H1 (cell line): ENCODE results near the gene OR4K17.
"Not testable (repeated sequence)": the region's sequence is repeated elsewhere in the genome, so short reads cannot be mapped to it uniquely, and the experiment has no call there.

Experiments
- CTCF ChIP-seq, 3 experiments: IDR thresholded peaks; 1 replicate in 2 of 3; 2 replicates in 1 of 3; pipeline versions ENCODE4 v1.5.1 to v1.6.1; 2011; ENCODE audit warnings: low read length in 3 of 3, mild to moderate bottlenecking in 3 of 3, inconsistent platforms in 2 of 3, low read depth in 1 of 3, moderate library complexity in 1 of 3; ENCODE audit not compliant: insufficient read depth in 1 of 3; ENCODE audit errors: control extremely low read depth in 1 of 3
- JUN ChIP-seq: IDR thresholded peaks from 2 replicates; pipeline ENCODE4 v1.6.1; 2011; ENCODE audit warnings: low read depth, mild to moderate bottlenecking, improper control_type of control experiment, low read length
- MAX ChIP-seq: IDR thresholded peaks from 2 replicates; pipeline ENCODE4 v1.6.1; 2012; ENCODE audit warnings: inconsistent platforms
- NRF1 ChIP-seq: IDR thresholded peaks from 2 replicates; pipeline ENCODE4 v1.6.1; 2011; ENCODE audit warnings: mild to moderate bottlenecking, low read depth, low read length, improper control_type of control experiment
- POLR2A ChIP-seq, 2 experiments: IDR thresholded peaks; 1 replicate in 1 of 2; 2 replicates in 1 of 2; pipeline ENCODE4 v1.6.1; 2011; ENCODE audit warnings: low read depth in 2 of 2, low read length in 2 of 2, mild to moderate bottlenecking in 2 of 2; ENCODE audit errors: control extremely low read depth in 1 of 2
- POLR2AphosphoS5 ChIP-seq: IDR thresholded peaks from 2 replicates; pipeline ENCODE4 v1.6.1; 2011; ENCODE audit warnings: low read depth, low read length
- RAD21 ChIP-seq, 2 experiments: IDR thresholded peaks in 1 of 2; conservative IDR thresholded peaks in 1 of 2; 2 replicates each; pipeline ENCODE4 v1.6.1; 2011; ENCODE audit warnings: low read depth in 2 of 2, low read length in 2 of 2, improper control_type of control experiment in 1 of 2, inconsistent platforms in 1 of 2, mild to moderate bottlenecking in 1 of 2, moderate library complexity in 1 of 2
- SP4 ChIP-seq: IDR thresholded peaks from 2 replicates; pipeline ENCODE4 v1.6.1; 2012; ENCODE audit warnings: low read length, inconsistent platforms
- SUZ12 ChIP-seq: fragments of 200-600 bp; sonication (generic); IDR thresholded peaks from 2 replicates; pipeline ENCODE4 v1.6.1; 2012; ENCODE audit warnings: mild to moderate bottlenecking, inconsistent platforms, low read length, moderate library complexity, mixed read lengths

GRCh38 chr14:20098926-20099770 is 11.4 kb upstream of the OR4K17 start:
- TF ChIP-seq SUZ12; NRF1; MAX; POLR2A (IDR thresholded peaks at IDR 0.05; ENCODE audit: control extremely low read depth in 1 of 2, low read depth in 2 of 2, low read length in 2 of 2); RAD21 (IDR thresholded peaks at IDR 0.05 in 1 of 2, conservative IDR thresholded peaks at IDR 0.05 in 1 of 2; ENCODE audit: low read depth in 2 of 2, low read length in 2 of 2); JUN; SP4; CTCF (IDR thresholded peaks at IDR 0.05; ENCODE audit: control extremely low read depth in 1 of 3, insufficient read depth in 1 of 3, low read depth in 1 of 3, low read length in 3 of 3); POLR2AphosphoS5: not testable (repeated sequence)
